Osteoblast (primary cell): ENCODE results near the gene ANLN. TPM values are rescaled to one million over a fixed set of nuclear protein-coding genes. Genes with fewer than 3 reads are reported as not detected.

ENCODE experiments used
- DNase-seq: peaks from one replicate; pipeline ENCODE4 v3.0.0; 2011; ENCODE audit warnings: low spot score, mixed read lengths; ENCODE audit not compliant: insufficient read length; ENCODE audit errors: missing footprints
- H2AFZ ChIP-seq: 2 replicates; pipeline ENCODE4 v1.6.0; 2011; ENCODE audit warnings: mild to moderate bottlenecking, low read length
- H3K27ac ChIP-seq: 2 replicates; pipeline ENCODE4 v1.5.1; 2011; ENCODE audit warnings: mild to moderate bottlenecking, low read depth, low read length, moderate library complexity
- H3K27me3 ChIP-seq: 2 replicates; pipeline ENCODE4 v1.6.0; 2012; ENCODE audit warnings: mild to moderate bottlenecking, control low read depth, inconsistent platforms, low read length, moderate library complexity; ENCODE audit not compliant: insufficient read depth
- H3K36me3 ChIP-seq: 2 replicates; pipeline ENCODE4 v1.5.1; 2011; ENCODE audit warnings: mild to moderate bottlenecking, low read length, control low read depth, moderate library complexity; ENCODE audit not compliant: insufficient read depth
- H3K4me1 ChIP-seq: 2 replicates; pipeline ENCODE4 v1.5.1; 2011; ENCODE audit warnings: mild to moderate bottlenecking, low read length, control low read depth, moderate library complexity; ENCODE audit not compliant: insufficient read depth
- H3K4me2 ChIP-seq: 2 replicates; pipeline ENCODE4 v1.6.0; 2011; ENCODE audit warnings: mild to moderate bottlenecking, low read length; ENCODE audit not compliant: insufficient read depth
- H3K4me3 ChIP-seq: fragments of 200-600 bp; sonication (generic); 3 replicates; pipeline ENCODE4 v1.5.1; 2012; ENCODE audit warnings: mild to moderate bottlenecking, low read length, inconsistent platforms; ENCODE audit not compliant: insufficient read depth
- H3K79me2 ChIP-seq: 2 replicates; pipeline ENCODE4 v1.6.0; 2012; ENCODE audit warnings: mild to moderate bottlenecking, low read length, control low read depth, inconsistent platforms; ENCODE audit not compliant: insufficient read depth
- H3K9me3 ChIP-seq: 2 replicates; pipeline ENCODE4 v1.5.1; 2011; ENCODE audit warnings: low read depth, low read length, control low read depth
- H4K20me1 ChIP-seq: 2 replicates; pipeline ENCODE4 v1.6.0; 2012; ENCODE audit warnings: mild to moderate bottlenecking, low read length, control low read depth; ENCODE audit not compliant: insufficient read depth
- total RNA-seq: library from RNA; depleted of rRNA; stranded (reverse); fragments of >200 nt; gene quantifications from 2 replicates; pipeline ENCODE4 v1.2.3, GENCODE V29; 2012
- TF ChIP-seq, protein P1 (sequence below): IDR thresholded peaks from 2 replicates; pipeline ENCODE4 v1.5.1; 2011; ENCODE audit warnings: mild to moderate bottlenecking, low read depth, low read length, moderate library complexity; ENCODE audit errors: extremely low read depth

Gene ANLN
- total RNA-seq, 1 donor, result 12.7 TPM

DNA sequence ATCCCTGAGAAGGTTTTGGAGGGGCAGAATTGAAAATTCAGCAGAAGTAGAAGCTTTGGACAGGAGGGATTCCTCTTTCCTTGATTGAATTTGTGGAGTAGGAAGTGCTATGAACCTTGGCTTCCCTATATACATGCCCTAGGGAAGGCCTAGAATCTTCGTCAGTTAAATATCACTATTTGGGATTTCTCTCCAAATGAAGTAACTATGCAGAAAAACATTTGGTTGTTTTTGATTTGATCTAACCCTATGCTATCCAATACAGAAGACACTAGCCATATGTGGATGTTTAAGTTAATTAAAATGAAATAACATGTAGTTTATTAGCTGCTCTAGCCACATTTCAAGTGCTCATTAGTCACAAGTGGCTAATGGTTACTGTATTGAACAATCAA, 15.7 kb downstream of the ANLN start:
- TF ChIP-seq, protein P1, sequence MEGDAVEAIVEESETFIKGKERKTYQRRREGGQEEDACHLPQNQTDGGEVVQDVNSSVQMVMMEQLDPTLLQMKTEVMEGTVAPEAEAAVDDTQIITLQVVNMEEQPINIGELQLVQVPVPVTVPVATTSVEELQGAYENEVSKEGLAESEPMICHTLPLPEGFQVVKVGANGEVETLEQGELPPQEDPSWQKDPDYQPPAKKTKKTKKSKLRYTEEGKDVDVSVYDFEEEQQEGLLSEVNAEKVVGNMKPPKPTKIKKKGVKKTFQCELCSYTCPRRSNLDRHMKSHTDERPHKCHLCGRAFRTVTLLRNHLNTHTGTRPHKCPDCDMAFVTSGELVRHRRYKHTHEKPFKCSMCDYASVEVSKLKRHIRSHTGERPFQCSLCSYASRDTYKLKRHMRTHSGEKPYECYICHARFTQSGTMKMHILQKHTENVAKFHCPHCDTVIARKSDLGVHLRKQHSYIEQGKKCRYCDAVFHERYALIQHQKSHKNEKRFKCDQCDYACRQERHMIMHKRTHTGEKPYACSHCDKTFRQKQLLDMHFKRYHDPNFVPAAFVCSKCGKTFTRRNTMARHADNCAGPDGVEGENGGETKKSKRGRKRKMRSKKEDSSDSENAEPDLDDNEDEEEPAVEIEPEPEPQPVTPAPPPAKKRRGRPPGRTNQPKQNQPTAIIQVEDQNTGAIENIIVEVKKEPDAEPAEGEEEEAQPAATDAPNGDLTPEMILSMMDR, result no peak
- Histone ChIP-seq H2AFZ (peak overlapping the region; percentile 39), H3K79me2 (peaks cover 82% of the 10 kb centered on the region), H3K36me3 (peaks cover 26% of the 10 kb centered on the region), H3K4me1 (peaks cover 12% of the 10 kb centered on the region), H3K27me3 (no peaks in the 10 kb centered on the region), H4K20me1 (no peaks in the 10 kb centered on the region), H3K27ac (peak overlapping the region; percentile 27), H3K9me3 (no peaks in the 10 kb centered on the region), H3K4me2 (peak overlapping the region; percentile 42), H3K4me3 (no peak overlapping the region)
- no peak for DNase-seq

DNA sequence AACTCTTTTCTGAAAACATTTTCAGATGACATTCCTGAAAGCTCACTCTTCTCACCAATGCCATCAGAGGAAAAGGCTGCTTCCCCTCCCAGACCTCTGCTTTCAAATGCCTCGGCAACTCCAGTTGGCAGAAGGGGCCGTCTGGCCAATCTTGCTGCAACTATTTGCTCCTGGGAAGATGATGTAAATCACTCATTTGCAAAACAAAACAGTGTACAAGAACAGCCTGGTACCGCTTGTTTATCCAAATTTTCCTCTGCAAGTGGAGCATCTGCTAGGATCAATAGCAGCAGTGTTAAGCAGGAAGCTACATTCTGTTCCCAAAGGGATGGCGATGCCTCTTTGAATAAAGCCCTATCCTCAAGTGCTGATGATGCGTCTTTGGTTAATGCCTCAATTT, 16.5 kb downstream of the ANLN start:
- Histone ChIP-seq H2AFZ (peak overlapping the region; percentile 39), H3K27ac (no peak overlapping the region), H3K27me3 (no peaks in the 10 kb centered on the region), H4K20me1 (no peaks in the 10 kb centered on the region), H3K36me3 (peaks cover 26% of the 10 kb centered on the region), H3K4me2 (peak overlapping the region; percentile 44), H3K9me3 (no peaks in the 10 kb centered on the region), H3K4me3 (peak overlapping the region; percentile 16), H3K79me2 (peaks cover 79% of the 10 kb centered on the region), H3K4me1 (peaks cover 8% of the 10 kb centered on the region)
- TF ChIP-seq, protein P1, result no peak
- DNase-seq, result no peak

DNA sequence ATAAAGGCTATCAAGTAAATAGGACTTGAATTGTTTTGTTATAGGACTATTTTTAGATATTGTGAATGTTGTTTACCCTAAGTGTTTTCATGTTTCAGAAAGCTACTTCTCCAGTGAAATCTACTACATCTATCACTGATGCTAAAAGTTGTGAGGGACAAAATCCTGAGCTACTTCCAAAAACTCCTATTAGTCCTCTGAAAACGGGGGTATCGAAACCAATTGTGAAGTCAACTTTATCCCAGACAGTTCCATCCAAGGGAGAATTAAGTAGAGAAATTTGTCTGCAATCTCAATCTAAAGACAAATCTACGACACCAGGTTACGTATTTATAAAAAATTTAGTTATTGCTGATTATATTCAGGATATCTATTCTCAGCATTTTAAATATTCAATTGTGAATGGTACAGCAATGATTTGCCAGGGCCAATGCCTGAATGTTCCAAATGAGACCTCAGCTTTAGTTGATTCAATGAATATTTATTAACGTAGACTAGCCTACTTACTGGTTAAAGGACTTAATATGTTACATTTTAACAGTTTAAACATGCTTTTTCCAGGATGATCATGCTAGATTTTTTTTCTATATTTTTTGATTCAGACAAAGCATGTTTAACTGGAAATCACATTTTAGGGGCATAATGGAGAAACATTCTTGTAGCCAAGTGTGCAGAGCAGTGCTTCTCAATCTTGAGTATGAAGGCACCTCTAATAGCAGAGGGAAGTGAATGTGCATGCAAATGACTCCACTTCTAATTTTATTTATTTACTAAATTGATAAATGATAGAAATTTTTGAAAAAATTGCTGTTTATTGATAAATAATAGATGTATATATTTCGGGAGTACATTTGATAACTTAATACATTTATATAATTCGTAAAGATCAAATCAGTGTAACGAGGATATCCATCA, 18.2 kb downstream of the ANLN start:
- H3K9me3 ChIP-seq, result no peaks in the 10 kb centered on the region
- H2AFZ ChIP-seq, result peak overlapping the region; percentile 31
- peaks cover 8% of the 10 kb centered on the region for H3K4me1 ChIP-seq
- H3K4me3 ChIP-seq, result no peak overlapping the region
- TF ChIP-seq, protein P1, result no peak
- no peak for DNase-seq
- peaks cover 34% of the 10 kb centered on the region for H3K36me3 ChIP-seq
- peaks cover 71% of the 10 kb centered on the region for H3K79me2 ChIP-seq
- H3K27me3 ChIP-seq, result no peaks in the 10 kb centered on the region
- no peak overlapping the region for H3K4me2 ChIP-seq
- no peaks in the 10 kb centered on the region for H4K20me1 ChIP-seq
- no peak overlapping the region for H3K27ac ChIP-seq

DNA sequence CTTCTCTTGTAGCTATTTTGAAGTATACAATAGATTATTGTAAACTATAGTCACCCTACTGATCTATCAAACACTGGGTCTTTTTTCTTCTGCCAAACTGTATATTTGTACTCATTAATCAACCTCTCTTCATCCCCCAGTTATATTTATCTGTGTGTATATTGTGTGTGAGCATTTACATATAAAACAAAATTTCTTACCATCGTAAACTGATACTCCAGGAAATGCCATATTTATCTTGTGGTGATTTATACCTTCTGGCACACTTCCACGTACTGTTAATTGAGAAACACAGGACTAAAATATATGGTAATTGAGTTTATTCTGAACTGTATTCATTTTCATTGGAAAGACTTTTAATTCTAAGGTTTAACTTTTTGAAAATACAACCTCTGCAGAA, 18.9 kb downstream of the ANLN start:
- DNase-seq, result no peak
- Histone ChIP-seq H3K36me3 (peaks cover 34% of the 10 kb centered on the region), H3K79me2 (peaks cover 71% of the 10 kb centered on the region)

More for the DNA sequence above, 18.9 kb downstream of the ANLN start:
- no peaks in the 10 kb centered on the region for H3K27me3 ChIP-seq
- TF ChIP-seq, protein P1, result no peak
- H3K4me2 ChIP-seq, result no peak overlapping the region
- peaks cover 8% of the 10 kb centered on the region for H3K4me1 ChIP-seq
- peak overlapping the region; percentile 59 for H2AFZ ChIP-seq
- H3K9me3 ChIP-seq, result no peaks in the 10 kb centered on the region
- no peaks in the 10 kb centered on the region for H4K20me1 ChIP-seq
- no peak overlapping the region for H3K27ac ChIP-seq
- H3K4me3 ChIP-seq, result no peak overlapping the region
